Measurements from ENCODE around the gene ALAS2.
"Not testable (repeated sequence)": the region's sequence is repeated elsewhere in the genome, so short reads cannot be mapped to it uniquely, and the experiment has no call there.

Gene ALAS2, protein sequence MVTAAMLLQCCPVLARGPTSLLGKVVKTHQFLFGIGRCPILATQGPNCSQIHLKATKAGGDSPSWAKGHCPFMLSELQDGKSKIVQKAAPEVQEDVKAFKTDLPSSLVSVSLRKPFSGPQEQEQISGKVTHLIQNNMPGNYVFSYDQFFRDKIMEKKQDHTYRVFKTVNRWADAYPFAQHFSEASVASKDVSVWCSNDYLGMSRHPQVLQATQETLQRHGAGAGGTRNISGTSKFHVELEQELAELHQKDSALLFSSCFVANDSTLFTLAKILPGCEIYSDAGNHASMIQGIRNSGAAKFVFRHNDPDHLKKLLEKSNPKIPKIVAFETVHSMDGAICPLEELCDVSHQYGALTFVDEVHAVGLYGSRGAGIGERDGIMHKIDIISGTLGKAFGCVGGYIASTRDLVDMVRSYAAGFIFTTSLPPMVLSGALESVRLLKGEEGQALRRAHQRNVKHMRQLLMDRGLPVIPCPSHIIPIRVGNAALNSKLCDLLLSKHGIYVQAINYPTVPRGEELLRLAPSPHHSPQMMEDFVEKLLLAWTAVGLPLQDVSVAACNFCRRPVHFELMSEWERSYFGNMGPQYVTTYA

GRCh38 chrX:55030271-55031205 is at the start of gene ALAS2:
ALAS2 (minus strand) TSS chrX:55030977; CDS start chrX:55026000, 4,977 bp downstream.
- DNase-seq: no peak

DNA sequence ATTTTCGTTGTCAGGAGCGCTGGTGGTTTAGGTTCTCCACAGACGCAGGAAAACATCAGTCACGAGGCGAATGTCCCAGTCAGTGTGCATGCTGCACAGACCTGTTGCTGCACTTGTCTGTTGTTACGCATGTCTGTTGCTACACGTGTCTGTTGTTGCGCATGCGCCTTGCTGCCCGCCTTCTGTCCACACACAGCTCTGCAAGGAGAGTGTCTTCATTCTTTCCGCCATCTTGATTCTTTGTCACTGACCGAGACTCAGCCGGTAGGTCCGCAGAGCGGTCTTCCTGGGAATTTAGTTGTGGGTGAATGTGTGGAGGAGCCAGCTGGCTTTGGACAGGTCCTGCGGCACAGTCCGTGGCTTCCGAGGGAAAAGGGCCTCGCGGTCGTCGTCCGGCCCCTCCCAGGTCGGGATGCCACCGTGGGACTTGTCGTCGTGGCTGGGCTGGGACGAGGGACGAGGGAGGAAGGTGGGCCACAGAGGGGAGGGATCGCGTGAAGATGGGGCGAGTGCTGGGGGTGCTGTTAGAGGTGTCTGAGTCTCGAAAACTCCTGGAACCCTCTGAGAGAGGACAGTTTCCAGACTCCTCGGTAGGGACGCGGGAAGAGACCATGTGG is 44.2 kb upstream of the ALAS2 start, which contains the start of gene PAGE2B:
Gene PAGE2B (plus strand): TSS at position 180 of the 617 bp plus-strand sequence. CDS start 1,012 bp downstream, outside the sequence.
- DNase-seq: no peak

GRCh38 chrX:55072286-55072685 is 41.5 kb upstream of the ALAS2 start:
- DNase-seq: no peak

DNA sequence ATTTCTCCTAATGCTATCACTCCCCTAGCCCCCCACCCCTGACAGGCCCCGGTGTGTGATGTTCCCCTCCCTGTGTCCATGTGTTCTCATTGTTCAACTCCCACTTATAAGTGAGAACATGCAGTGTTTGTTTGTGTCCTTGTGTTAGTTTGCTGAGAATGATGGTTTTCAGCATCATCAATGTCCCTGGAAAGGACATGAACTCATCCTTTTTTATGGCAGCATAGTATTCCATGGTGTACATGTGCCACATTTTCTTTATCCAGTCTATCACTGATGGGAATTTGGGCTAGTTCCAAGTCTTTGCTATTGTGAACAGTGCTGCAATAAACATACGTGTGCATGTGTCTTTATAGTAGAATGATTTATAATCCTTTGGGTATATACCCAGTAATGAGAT is 36.4 kb upstream of the ALAS2 start:
- not testable (repeated sequence) for DNase-seq

DNA sequence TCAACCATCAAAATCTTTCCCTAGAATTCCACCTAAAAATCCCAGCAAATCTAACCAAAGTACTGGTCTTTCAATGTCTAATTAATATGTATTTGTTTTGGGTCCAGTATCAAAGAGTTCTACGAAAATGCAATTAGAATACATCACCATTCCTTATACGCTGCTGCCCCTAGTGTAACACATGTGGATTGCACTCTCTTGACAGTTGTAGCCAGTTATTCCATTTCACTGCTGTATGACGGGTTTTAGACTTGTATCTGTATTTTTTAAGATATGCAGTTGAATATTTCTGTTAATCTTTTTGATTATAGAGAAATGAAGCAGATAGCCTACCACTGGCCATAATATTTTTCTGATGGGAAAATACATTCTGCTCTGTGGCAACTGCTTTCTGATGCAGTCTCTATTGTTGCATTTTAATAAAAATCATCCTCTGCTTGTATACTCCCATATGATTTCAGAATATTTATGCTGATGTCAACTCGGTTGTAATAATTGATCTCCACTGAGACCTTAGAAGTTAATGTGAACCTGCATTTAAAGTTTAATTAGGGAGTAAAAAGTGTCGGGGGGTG is 27.0 kb upstream of the ALAS2 start:
- peak in 1 of 4 experiments; percentile 1 for DNase-seq

DNA sequence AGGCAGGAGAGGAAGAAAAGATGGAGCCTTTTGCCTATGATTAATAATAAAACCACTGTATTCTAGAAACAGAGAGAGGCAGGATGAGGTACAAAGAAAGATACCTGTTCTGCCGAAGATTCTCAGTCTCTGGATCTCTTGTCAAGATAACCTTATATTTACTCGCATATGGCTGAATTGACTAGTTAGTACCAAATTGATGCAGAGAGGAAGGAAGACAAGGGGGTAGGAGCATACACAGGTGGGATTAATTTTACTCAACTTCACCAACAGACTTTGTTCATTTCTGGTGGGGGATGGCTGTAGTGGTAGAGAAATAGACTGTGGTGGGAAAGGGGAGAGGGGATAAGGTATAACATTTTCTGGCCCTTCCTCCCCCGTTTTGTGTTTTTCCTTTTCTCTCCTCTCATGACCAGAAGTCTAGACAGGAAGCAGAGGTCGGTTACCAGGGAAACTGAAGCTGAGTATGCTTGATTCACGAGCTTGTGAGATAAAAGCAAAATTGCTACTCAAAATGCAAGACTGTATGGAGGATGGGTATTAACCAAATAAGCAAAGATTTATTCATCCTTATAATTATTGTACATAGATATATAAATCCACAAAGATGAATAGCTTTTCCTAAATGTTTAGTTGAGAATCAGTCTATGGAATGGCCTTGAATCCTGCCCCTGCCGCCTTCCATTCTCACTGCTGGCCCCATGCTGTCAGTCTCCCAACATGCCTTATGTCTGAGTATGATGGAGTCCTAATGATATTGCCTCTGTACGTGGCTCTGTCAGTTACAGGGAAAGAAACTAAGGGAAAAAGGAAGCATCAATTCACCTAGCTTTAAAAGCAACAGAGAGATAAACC is 26.3 kb upstream of the ALAS2 start:
- DNase-seq: peak in 1 of 4 experiments; percentile 2

DNA sequence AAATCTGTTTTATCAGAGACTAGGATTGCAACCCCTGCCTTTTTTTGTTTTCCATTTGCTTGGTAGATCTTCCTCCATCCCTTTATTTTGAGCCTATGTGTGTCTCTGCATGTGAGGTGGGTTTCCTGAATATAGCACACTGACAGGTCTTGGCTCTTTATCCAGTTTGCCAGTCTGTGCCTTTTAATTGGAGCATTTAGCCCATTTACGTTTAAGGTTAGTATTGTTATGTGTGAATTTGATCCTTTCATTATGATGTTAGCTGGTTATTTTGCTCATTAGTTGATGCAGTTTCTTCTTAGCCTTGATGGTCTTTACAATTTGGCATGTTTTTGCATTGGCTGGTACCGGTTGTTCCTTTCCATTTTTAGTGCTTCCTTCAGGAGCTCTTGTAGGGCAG is 19.8 kb upstream of the ALAS2 start:
- not testable (repeated sequence) for DNase-seq

- DNase-seq: no peak
Observed at GRCh38 chrX:55041514-55041913, 10.7 kb upstream of the ALAS2 start.

GRCh38 chrX:55039471-55039870 is 8.7 kb upstream of the ALAS2 start:
- no peak for DNase-seq

DNA sequence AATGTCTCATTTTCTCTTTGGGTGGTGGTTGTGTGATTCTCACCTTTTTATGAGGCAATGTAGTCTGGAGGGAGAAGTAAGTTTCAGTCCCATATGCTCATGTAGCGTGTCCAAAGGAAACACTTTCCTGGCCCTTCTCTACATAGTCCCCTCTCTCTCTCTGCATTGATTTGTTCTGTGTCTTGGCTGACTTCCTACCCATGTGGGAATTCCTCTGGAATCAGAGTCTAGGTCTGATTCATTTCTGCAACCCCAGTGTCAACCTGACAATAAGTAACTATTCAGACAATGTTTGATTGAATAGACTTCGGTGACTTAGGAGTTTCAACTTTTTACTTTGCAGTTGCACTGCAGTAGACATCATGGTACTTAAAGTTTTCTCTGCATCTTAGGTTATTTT is 2.7 kb upstream of the ALAS2 start:
- DNase-seq: no peak

DNA sequence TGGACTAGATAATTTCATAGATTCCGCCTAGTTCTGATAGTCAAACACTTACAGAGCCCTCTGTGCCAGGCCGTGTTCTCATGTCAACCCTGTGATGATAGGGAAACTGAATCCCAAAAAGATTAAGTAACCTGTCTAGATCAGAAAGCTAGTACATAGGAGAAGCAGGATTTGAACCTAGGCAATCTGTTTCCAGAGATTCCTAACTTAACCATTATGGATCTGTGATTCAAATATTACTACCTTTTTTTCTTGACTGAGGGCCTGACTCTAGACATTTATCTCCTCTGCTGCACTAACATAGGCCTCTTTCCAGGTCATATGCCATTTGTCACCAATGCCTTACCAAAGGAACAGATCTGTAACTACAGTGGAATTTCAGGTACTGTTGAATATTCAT is 1.5 kb downstream of the ALAS2 start:
- no peak for DNase-seq

- DNase-seq: no peak
Observed at GRCh38 chrX:55028611-55029010, 2.2 kb downstream of the ALAS2 start.

DNA sequence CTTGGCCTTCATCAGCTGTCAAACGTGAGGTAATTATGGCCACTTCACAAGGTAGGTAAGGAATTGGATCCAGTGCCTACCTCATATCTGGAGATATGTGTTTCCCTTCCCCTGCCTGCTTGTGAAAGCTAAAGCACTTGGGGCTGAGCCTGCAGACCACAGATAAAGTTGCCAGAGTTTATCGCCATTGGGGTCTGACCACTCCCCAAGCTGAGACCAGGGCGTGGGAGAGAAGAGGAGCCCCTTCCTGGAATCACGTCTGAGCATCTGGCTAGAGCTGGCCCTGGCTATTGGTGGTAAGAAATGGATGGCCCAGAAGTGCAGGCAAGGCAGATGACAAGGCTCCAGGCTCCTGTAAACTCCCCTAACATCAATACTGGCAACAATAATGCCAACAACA is 2.7 kb downstream of the ALAS2 start:
- no peak for DNase-seq

GRCh38 chrX:55026840-55027239 is 3.9 kb downstream of the ALAS2 start:
- DNase-seq: no peak

DNA sequence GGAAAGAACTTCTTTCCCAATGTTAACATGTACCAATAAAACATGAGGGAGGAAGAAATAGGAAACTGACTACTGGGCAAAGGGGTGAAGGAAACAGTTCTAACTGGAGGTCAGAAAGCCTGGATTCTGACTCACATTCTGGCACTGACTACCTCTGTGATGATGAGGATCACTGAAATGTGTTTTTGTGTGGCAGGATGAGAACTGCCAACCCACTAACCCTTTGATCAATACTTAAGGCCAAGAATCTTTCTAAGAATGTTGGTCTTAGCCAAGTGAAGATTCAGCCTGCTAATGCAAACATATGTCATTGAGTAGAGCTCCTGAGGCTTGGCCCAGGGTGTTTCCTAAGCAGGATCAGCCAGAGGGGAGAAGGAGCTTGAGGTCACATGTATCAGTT is 4.6 kb downstream of the ALAS2 start:
- DNase-seq: no peak

- no peak for DNase-seq
Observed at GRCh38 chrX:55014897-55015299, 15.9 kb downstream of the ALAS2 start.

GRCh38 chrX:55011294-55011693 is 19.5 kb downstream of the ALAS2 start:
- no peak for DNase-seq

DNA sequence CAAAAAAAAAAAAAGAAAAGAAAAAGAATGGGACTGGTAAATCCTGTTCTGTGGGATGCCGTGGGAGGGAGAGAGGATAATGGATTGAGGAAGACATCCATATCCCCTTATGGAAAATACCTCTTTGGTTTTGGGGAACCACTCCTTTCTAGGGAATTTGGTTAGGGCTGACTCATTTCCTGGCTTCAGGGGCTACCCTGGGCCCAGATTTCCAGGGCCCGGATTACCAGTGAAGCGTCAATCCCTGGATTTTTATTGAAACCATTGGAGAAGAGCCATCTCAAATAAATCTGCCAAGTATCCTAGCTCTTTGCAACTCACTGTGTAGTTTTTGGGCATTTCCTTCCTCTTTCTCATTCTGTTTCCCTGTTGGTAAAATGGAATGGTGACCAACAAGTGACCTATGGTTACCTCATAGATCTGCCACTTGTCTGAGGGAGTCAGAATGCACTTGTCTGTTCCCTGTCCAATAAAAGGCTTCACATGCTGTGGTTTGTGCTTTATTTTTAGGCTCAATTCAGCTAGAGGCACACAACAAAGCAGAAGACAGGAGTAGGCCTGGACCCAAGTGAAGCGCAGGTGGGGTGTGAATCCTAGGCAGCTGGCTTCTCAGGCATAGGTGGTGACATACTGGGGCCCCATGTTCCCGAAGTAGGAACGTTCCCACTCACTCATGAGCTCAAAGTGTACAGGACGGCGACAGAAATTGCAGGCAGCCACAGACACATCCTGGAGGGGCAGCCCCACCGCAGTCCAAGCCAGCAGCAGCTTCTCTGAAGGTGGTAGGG is 22.0 kb downstream of the ALAS2 start:
- no peak for DNase-seq

GRCh38 chrX:55007656-55008055 is 23.1 kb downstream of the ALAS2 start:
- DNase-seq: no peak

- no peak for DNase-seq
Observed at GRCh38 chrX:55006827-55007621, 23.8 kb downstream of the ALAS2 start.

All from activated CD4-positive, CD25-positive, alpha-beta regulatory T cell (primary cell).